Hepatocyte (in vitro differentiated cells): ENCODE measurements around the gene AQP12A. TPM values are rescaled to one million over a fixed set of nuclear protein-coding genes. Genes with fewer than 3 reads are reported as not detected.
"Not testable (repeated sequence)": the region's sequence is repeated elsewhere in the genome, so short reads cannot be mapped to it uniquely, and the experiment has no call there.

Source experiments
- DNase-seq: peaks from one replicate; pipeline ENCODE4 v3.0.0-alpha.2; 2016; ENCODE audit warnings: low spot score
- H2AFZ ChIP-seq: fragments of 200-600 bp; sonication (generic); 2 replicates; pipeline ENCODE4 v1.6.0; 2016; ENCODE audit warnings: antibody characterized with exemption, mild to moderate bottlenecking
- H3K27ac ChIP-seq: fragments of 200-600 bp; sonication (generic); 2 replicates; pipeline ENCODE4 v1.5.1; 2016; ENCODE audit warnings: mild to moderate bottlenecking
- H3K27me3 ChIP-seq: fragments of 200-600 bp; sonication (generic); 2 replicates; pipeline ENCODE4 v1.6.1; 2016
- H3K36me3 ChIP-seq: fragments of 200-600 bp; sonication (generic); replicated peaks from 2 replicates; pipeline ENCODE4 v1.5.1; 2016; ENCODE audit warnings: low read depth; ENCODE audit not compliant: insufficient read depth
- H3K4me1 ChIP-seq: fragments of 200-600 bp; sonication (generic); 2 replicates; pipeline ENCODE4 v1.5.1; 2016; ENCODE audit warnings: mild to moderate bottlenecking, moderate library complexity; ENCODE audit not compliant: insufficient read depth
- H3K4me2 ChIP-seq: fragments of 200-600 bp; sonication (generic); 2 replicates; pipeline ENCODE4 v1.6.0; 2016
- H3K4me3 ChIP-seq: fragments of 200-600 bp; sonication (generic); 2 replicates; pipeline ENCODE4 v1.5.1; 2016; ENCODE audit warnings: mild to moderate bottlenecking
- H3K79me2 ChIP-seq: fragments of 200-600 bp; sonication (generic); 2 replicates; pipeline ENCODE4 v1.6.0; 2017; ENCODE audit warnings: mild to moderate bottlenecking
- H3K9me2 ChIP-seq: fragments of 200-600 bp; sonication (generic); replicated peaks from 2 replicates; pipeline ENCODE4 v1.6.0; 2017; ENCODE audit warnings: mild to moderate bottlenecking; ENCODE audit not compliant: insufficient read depth
- H3K9me3 ChIP-seq: fragments of 200-600 bp; sonication (generic); 2 replicates; pipeline ENCODE4 v1.5.1; 2016; ENCODE audit warnings: low read depth, mild to moderate bottlenecking
- H4K20me1 ChIP-seq: fragments of 200-600 bp; sonication (generic); 2 replicates; pipeline ENCODE4 v1.6.0; 2016; ENCODE audit warnings: mild to moderate bottlenecking; ENCODE audit not compliant: insufficient read depth, poor library complexity, severe bottlenecking
- EZH2 ChIP-seq: fragments of 200-600 bp; sonication (generic); IDR thresholded peaks from 2 replicates; pipeline ENCODE4 v1.6.1; 2016; ENCODE audit warnings: antibody characterized with exemption, mild to moderate bottlenecking, borderline replicate concordance
- EZH2phosphoT487 ChIP-seq: fragments of 200-600 bp; sonication (generic); IDR thresholded peaks from one replicate; pipeline ENCODE4 v1.6.1; 2018; ENCODE audit warnings: antibody characterized with exemption, mild to moderate bottlenecking, low read depth, moderate library complexity; ENCODE audit not compliant: unreplicated experiment, severe bottlenecking
- WGBS: methylation state at CpG from one replicate; pipeline ENCODE4 v1.1.6; 2016; ENCODE audit warnings: low lambda C conversion rate; ENCODE audit errors: missing lambda C conversion rate; 5-methylcytosine and 5-hydroxymethylcytosine counted together
- polyA plus RNA-seq: library from polyadenylated mRNA; unstranded; fragments of >200 nt; fragmentation: Nextera tagmentation; extraction: Ambion mirVana; gene quantifications from 2 replicates; pipeline ENCODE4 v1.2.1, GENCODE V29; 2016
- total RNA-seq: library from RNA; depleted of rRNA; stranded (reverse); fragments of >200 nt; gene quantifications from 2 replicates; pipeline ENCODE4 v1.2.3, GENCODE V29; 2014
- TF ChIP-seq, protein P1 (sequence below): fragments of 200-600 bp; sonication (generic); IDR thresholded peaks from 2 replicates; pipeline ENCODE4 v1.5.1; 2016; ENCODE audit warnings: antibody characterized with exemption, mild to moderate bottlenecking; ENCODE audit not compliant: poor library complexity

Gene AQP12A
- total and polyA plus RNA-seq, 2 experiments from 2014 or later, result not detected

DNA sequence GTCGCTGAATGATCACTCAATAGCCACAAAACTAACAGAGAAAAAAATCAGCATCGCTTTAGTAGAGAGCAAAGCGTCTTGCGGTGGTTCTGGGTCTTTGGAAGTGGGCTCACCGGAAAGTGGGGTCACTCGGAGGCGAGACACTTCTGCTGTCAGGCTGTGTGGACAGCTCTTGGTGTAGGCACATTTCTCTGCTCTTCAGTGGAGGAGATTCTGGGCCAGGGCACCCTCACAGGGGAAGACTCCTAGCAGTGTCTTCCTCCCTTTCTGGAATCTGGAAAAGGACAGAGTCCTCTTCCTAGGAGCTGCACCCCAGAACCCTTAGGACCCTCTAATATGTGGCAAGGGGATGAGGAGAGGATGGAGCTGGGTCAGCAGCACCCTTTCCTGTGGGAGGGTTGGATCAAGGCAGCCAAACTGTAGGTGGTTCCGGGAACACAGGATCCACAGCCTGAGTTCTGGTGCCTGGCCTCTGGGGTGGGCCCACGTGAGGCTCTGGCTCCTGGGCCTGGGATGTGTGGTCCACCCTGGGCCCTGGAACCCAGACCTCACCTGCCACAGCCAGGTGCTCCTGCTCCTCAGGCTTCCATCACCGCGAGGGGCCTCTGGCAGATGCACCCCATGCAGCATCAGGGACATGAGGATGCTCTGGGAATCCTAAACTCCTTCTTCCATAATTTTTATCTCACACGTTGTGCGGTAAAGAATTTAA, 41.3 kb upstream of the AQP12A start:
- no peaks in the 10 kb centered on the region for H3K4me1 ChIP-seq
- no peak overlapping the region for H2AFZ ChIP-seq
- no peaks in the 10 kb centered on the region for H4K20me1 ChIP-seq
- 89% methylated on average over 13 of the region's 13 CpGs for WGBS
- no peaks in the 10 kb centered on the region for H3K9me2 ChIP-seq
- H3K4me3 ChIP-seq, result no peak overlapping the region
- no peak overlapping the region for H3K4me2 ChIP-seq
- H3K79me2 ChIP-seq, result no peaks in the 10 kb centered on the region
- H3K9me3 ChIP-seq, result no peaks in the 10 kb centered on the region
- no peak overlapping the region for H3K27ac ChIP-seq
- DNase-seq, result no peak
- TF ChIP-seq EZH2 (no peak), EZH2phosphoT487 (no peak)
- TF ChIP-seq, protein P1, sequence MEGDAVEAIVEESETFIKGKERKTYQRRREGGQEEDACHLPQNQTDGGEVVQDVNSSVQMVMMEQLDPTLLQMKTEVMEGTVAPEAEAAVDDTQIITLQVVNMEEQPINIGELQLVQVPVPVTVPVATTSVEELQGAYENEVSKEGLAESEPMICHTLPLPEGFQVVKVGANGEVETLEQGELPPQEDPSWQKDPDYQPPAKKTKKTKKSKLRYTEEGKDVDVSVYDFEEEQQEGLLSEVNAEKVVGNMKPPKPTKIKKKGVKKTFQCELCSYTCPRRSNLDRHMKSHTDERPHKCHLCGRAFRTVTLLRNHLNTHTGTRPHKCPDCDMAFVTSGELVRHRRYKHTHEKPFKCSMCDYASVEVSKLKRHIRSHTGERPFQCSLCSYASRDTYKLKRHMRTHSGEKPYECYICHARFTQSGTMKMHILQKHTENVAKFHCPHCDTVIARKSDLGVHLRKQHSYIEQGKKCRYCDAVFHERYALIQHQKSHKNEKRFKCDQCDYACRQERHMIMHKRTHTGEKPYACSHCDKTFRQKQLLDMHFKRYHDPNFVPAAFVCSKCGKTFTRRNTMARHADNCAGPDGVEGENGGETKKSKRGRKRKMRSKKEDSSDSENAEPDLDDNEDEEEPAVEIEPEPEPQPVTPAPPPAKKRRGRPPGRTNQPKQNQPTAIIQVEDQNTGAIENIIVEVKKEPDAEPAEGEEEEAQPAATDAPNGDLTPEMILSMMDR, result no peak
- H3K36me3 ChIP-seq, result no peaks in the 10 kb centered on the region
- peaks cover 32% of the 10 kb centered on the region for H3K27me3 ChIP-seq

DNA sequence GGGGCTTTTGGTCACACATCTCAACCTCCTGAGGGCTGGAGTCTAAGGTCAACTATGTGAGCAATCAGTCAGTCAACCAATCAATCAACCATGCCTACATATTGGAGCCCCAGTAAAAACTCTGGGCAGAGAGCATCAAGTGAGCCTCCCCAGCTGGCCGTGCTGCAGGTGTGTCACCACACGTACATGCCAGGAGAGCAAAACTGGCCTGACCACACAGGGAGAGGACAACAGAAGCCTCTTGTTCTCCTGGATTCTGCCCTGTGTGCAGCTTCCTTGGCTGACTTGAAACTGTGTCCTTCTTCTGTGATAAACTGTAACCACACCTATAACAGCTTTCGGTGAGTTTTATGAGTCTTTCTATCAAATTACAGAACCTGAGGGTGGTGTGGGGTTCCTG, 40.5 kb upstream of the AQP12A start:
- peaks cover 38% of the 10 kb centered on the region for H3K27me3 ChIP-seq

DNA sequence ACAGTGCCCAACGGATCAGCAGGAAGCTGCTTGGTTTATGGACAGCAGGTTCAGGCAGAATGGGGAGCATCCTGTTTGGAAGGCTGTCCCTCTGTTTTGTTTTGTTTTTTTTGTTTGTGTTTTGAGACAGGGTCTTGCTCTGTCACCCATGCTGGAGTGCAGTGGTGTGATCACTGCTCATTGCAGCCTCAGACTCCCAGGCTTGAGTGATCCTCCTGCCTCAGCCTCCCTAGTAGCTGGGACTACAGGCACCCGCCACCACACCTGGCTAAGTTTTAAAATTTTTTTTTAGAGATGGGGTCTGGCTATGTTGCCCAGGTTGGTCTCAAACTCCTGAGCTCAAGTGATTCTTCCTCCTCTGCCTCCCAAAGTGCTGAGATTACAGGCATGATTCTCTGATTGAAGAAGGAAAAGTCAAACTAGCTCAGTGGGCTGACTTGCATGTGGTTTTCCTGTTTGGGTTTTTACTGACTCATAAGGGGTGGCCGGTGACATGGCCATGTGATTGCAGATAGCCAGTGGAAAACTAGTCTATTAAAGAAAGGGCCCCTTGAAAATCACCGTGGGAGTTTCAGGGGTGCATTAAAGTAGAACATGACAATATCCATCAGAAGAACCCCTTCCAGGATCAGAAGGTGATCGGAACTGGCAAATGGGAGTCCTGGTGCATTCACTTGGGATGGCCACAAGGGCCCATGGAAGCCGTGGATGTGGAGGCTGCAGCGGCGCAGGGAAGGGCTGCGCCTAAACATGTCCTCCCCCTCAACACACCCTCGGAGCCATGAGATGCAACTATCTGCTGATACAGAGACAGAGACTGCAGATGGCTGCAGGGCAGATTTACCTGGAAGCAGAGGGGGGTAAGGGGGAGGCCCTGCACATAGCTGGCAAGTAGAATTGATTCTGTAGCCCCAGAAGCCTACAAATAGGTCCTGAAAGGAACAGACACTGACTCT, 35.5 kb upstream of the AQP12A start:
- Histone ChIP-seq H3K27me3 (peaks cover 29% of the 10 kb centered on the region), H3K4me2 (no peak overlapping the region), H3K9me3 (no peaks in the 10 kb centered on the region), H3K79me2 (no peaks in the 10 kb centered on the region), H3K36me3 (no peaks in the 10 kb centered on the region), H3K27ac (no peak overlapping the region), H3K4me1 (no peaks in the 10 kb centered on the region), H2AFZ (no peak overlapping the region), H3K9me2 (no peaks in the 10 kb centered on the region), H3K4me3 (no peak overlapping the region), H4K20me1 (no peaks in the 10 kb centered on the region)
- TF ChIP-seq EZH2phosphoT487 (no peak), EZH2 (no peak)
- TF ChIP-seq, protein P1, result no peak
- WGBS, result 85% methylated on average over 10 of the region's 10 CpGs
- no peak for DNase-seq

More for the DNA sequence above, 40.5 kb upstream of the AQP12A start:
- no peak for DNase-seq
- Histone ChIP-seq H3K4me2 (no peak overlapping the region), H3K4me1 (no peaks in the 10 kb centered on the region), H3K9me2 (no peaks in the 10 kb centered on the region), H3K27ac (no peak overlapping the region), H3K36me3 (no peaks in the 10 kb centered on the region), H3K79me2 (no peaks in the 10 kb centered on the region), H3K4me3 (no peak overlapping the region), H2AFZ (no peak overlapping the region), H3K9me3 (no peaks in the 10 kb centered on the region), H4K20me1 (no peaks in the 10 kb centered on the region)
- TF ChIP-seq, protein P1, result no peak
- TF ChIP-seq EZH2 (no peak), EZH2phosphoT487 (no peak)
- 85% methylated on average over 3 of the region's 3 CpGs for WGBS

DNA sequence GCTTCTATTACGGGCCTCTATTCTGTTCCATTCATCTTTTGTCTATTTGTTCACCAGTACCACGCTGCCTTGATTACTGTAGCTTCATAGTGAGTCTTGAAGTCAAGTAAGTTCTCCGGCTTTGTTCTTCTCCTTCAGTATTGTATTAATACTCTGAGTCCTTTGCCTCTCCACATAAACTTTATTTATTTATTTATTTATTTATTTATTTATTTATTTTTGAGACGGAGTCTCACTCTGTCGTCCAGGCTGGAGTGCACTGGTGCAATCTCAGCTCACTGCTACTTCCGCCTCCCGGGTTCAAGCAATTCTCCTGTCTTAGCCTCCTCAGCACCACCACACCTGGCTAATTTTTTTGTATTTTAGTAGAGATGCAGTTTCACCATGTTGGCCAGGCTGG, 31.8 kb upstream of the AQP12A start:
- H3K4me2 ChIP-seq, H3K36me3 ChIP-seq: not testable (repeated sequence)
- WGBS, result 89% methylated on average over 7 of the region's 7 CpGs

More for the DNA sequence above, 31.8 kb upstream of the AQP12A start:
- H3K9me3 ChIP-seq, H3K4me3 ChIP-seq, H3K79me2 ChIP-seq, DNase-seq, H3K9me2 ChIP-seq, H2AFZ ChIP-seq, H3K4me1 ChIP-seq, H4K20me1 ChIP-seq, H3K27ac ChIP-seq: not testable (repeated sequence)
- H3K27me3 ChIP-seq, result peaks cover 29% of the 10 kb centered on the region
